ENCODE results near the gene GTF2F1.
"Not testable (repeated sequence)": the region's sequence is repeated elsewhere in the genome, so short reads cannot be mapped to it uniquely, and the experiment has no call there.

Gene GTF2F1

GRCh38 chr19:6357174-6357573, 35.8 kb downstream of the GTF2F1 start:
- Histone ChIP-seq H3K27me3 (ENCODE audit: control insufficient read depth in 2 of 2, insufficient read depth in 2 of 2, low read length in 2 of 2) (no peaks in the 10 kb centered on the region), H3K9me3 (ENCODE audit: control insufficient read depth in 2 of 2, low read length in 2 of 2) (no peaks in the 10 kb centered on the region), H3K4me1 (ENCODE audit: control insufficient read depth in 2 of 2, insufficient read depth in 2 of 2, low read length in 2 of 2) (peaks cover 2 to 3% of the 10 kb centered on the region in 2 donors), H3K4me3 (ENCODE audit: low read length in 2 of 2) (no peak overlapping the region), H3K9ac (ENCODE audit: low read depth in 1 of 2, low read length in 2 of 2) (no peak overlapping the region), H3K36me3 (ENCODE audit: control insufficient read depth in 2 of 2, insufficient read depth in 2 of 2, low read length in 2 of 2) (no peaks in the 10 kb centered on the region), H3K27ac (ENCODE audit: low read depth in 2 of 2, low read length in 2 of 2) (no peak overlapping the region)

- H3K9ac ChIP-seq (ENCODE audit: low read depth in 1 of 2, low read length in 2 of 2); H3K27ac ChIP-seq (ENCODE audit: low read depth in 2 of 2, low read length in 2 of 2); H3K9me3 ChIP-seq (ENCODE audit: control insufficient read depth in 2 of 2, low read length in 2 of 2); H3K27me3 ChIP-seq (ENCODE audit: control insufficient read depth in 2 of 2, insufficient read depth in 2 of 2, low read length in 2 of 2); H3K4me3 ChIP-seq (ENCODE audit: low read length in 2 of 2); H3K36me3 ChIP-seq (ENCODE audit: control insufficient read depth in 2 of 2, insufficient read depth in 2 of 2, low read length in 2 of 2); H3K4me1 ChIP-seq (ENCODE audit: control insufficient read depth in 2 of 2, insufficient read depth in 2 of 2, low read length in 2 of 2): not testable (repeated sequence)
Observed at GRCh38 chr19:6355321-6356040, 37.5 kb downstream of the GTF2F1 start.

- Histone ChIP-seq H3K36me3 (ENCODE audit: control insufficient read depth in 2 of 2, insufficient read depth in 2 of 2, low read length in 2 of 2) (no peaks in the 10 kb centered on the region), H3K4me3 (ENCODE audit: low read length in 2 of 2) (no peak overlapping the region)
Observed at GRCh38 chr19:6354098-6354674, 38.8 kb downstream of the GTF2F1 start.

GRCh38 chr19:6352381-6353165, 40.4 kb downstream of the GTF2F1 start:
- Histone ChIP-seq H3K4me1 (ENCODE audit: control insufficient read depth in 2 of 2, insufficient read depth in 2 of 2, low read length in 2 of 2) (no peaks in the 10 kb centered on the region), H3K36me3 (ENCODE audit: control insufficient read depth in 2 of 2, insufficient read depth in 2 of 2, low read length in 2 of 2) (no peaks in the 10 kb centered on the region), H3K9me3 (ENCODE audit: control insufficient read depth in 2 of 2, low read length in 2 of 2) (no peaks in the 10 kb centered on the region), H3K4me3 (ENCODE audit: low read length in 2 of 2) (no peak overlapping the region), H3K27me3 (ENCODE audit: control insufficient read depth in 2 of 2, insufficient read depth in 2 of 2, low read length in 2 of 2) (no peaks in the 10 kb centered on the region), H3K9ac (ENCODE audit: low read depth in 1 of 2, low read length in 2 of 2) (no peak overlapping the region), H3K27ac (ENCODE audit: low read depth in 2 of 2, low read length in 2 of 2) (no peak overlapping the region)

More at GRCh38 chr19:6354098-6354674, 38.8 kb downstream of the GTF2F1 start:
- H3K4me1 ChIP-seq (ENCODE audit: control insufficient read depth in 2 of 2, insufficient read depth in 2 of 2, low read length in 2 of 2): no peaks in the 10 kb centered on the region
- no peak overlapping the region for H3K27ac ChIP-seq (ENCODE audit: low read depth in 2 of 2, low read length in 2 of 2)
- no peak overlapping the region for H3K9ac ChIP-seq (ENCODE audit: low read depth in 1 of 2, low read length in 2 of 2)
- H3K9me3 ChIP-seq (ENCODE audit: control insufficient read depth in 2 of 2, low read length in 2 of 2): no peaks in the 10 kb centered on the region
- H3K27me3 ChIP-seq (ENCODE audit: control insufficient read depth in 2 of 2, insufficient read depth in 2 of 2, low read length in 2 of 2): no peaks in the 10 kb centered on the region

GRCh38 chr19:6350688-6351087, 42.3 kb downstream of the GTF2F1 start:
- no peak overlapping the region for H3K27ac ChIP-seq (ENCODE audit: low read depth in 2 of 2, low read length in 2 of 2)
- H3K4me3 ChIP-seq (ENCODE audit: low read length in 2 of 2): no peak overlapping the region
- H3K9me3 ChIP-seq (ENCODE audit: control insufficient read depth in 2 of 2, low read length in 2 of 2): no peaks in the 10 kb centered on the region
- H3K36me3 ChIP-seq (ENCODE audit: control insufficient read depth in 2 of 2, insufficient read depth in 2 of 2, low read length in 2 of 2): no peaks in the 10 kb centered on the region
- no peaks in the 10 kb centered on the region for H3K4me1 ChIP-seq (ENCODE audit: control insufficient read depth in 2 of 2, insufficient read depth in 2 of 2, low read length in 2 of 2)
- no peak overlapping the region for H3K9ac ChIP-seq (ENCODE audit: low read depth in 1 of 2, low read length in 2 of 2)
- H3K27me3 ChIP-seq (ENCODE audit: control insufficient read depth in 2 of 2, insufficient read depth in 2 of 2, low read length in 2 of 2): no peaks in the 10 kb centered on the region

GRCh38 chr19:6349271-6349670, 43.7 kb downstream of the GTF2F1 start:
- not testable (repeated sequence) for H3K9ac ChIP-seq (ENCODE audit: low read depth in 1 of 2, low read length in 2 of 2); H3K4me1 ChIP-seq (ENCODE audit: control insufficient read depth in 2 of 2, insufficient read depth in 2 of 2, low read length in 2 of 2); H3K4me3 ChIP-seq (ENCODE audit: low read length in 2 of 2); H3K9me3 ChIP-seq (ENCODE audit: control insufficient read depth in 2 of 2, low read length in 2 of 2); H3K27ac ChIP-seq (ENCODE audit: low read depth in 2 of 2, low read length in 2 of 2); H3K27me3 ChIP-seq (ENCODE audit: control insufficient read depth in 2 of 2, insufficient read depth in 2 of 2, low read length in 2 of 2); H3K36me3 ChIP-seq (ENCODE audit: control insufficient read depth in 2 of 2, insufficient read depth in 2 of 2, low read length in 2 of 2)

GRCh38 chr19:6343462-6343861, 49.5 kb downstream of the GTF2F1 start:
- H3K27ac ChIP-seq (ENCODE audit: low read depth in 2 of 2, low read length in 2 of 2): no peak overlapping the region
- H3K4me1 ChIP-seq (ENCODE audit: control insufficient read depth in 2 of 2, insufficient read depth in 2 of 2, low read length in 2 of 2): no peaks in the 10 kb centered on the region
- no peaks in the 10 kb centered on the region for H3K36me3 ChIP-seq (ENCODE audit: control insufficient read depth in 2 of 2, insufficient read depth in 2 of 2, low read length in 2 of 2)
- H3K4me3 ChIP-seq (ENCODE audit: low read length in 2 of 2): no peak overlapping the region
- H3K9me3 ChIP-seq (ENCODE audit: control insufficient read depth in 2 of 2, low read length in 2 of 2): no peaks in the 10 kb centered on the region
- H3K27me3 ChIP-seq (ENCODE audit: control insufficient read depth in 2 of 2, insufficient read depth in 2 of 2, low read length in 2 of 2): peaks cover 0 to 2% of the 10 kb centered on the region in 2 donors
- H3K9ac ChIP-seq (ENCODE audit: low read depth in 1 of 2, low read length in 2 of 2): no peak overlapping the region

- Histone ChIP-seq H3K4me1 (ENCODE audit: control insufficient read depth in 2 of 2, insufficient read depth in 2 of 2, low read length in 2 of 2) (no peaks in the 10 kb centered on the region), H3K9ac (ENCODE audit: low read depth in 1 of 2, low read length in 2 of 2) (no peak overlapping the region), H3K4me3 (ENCODE audit: low read length in 2 of 2) (no peak overlapping the region), H3K9me3 (ENCODE audit: control insufficient read depth in 2 of 2, low read length in 2 of 2) (no peaks in the 10 kb centered on the region), H3K27ac (ENCODE audit: low read depth in 2 of 2, low read length in 2 of 2) (no peak overlapping the region), H3K36me3 (ENCODE audit: control insufficient read depth in 2 of 2, insufficient read depth in 2 of 2, low read length in 2 of 2) (no peaks in the 10 kb centered on the region), H3K27me3 (ENCODE audit: control insufficient read depth in 2 of 2, insufficient read depth in 2 of 2, low read length in 2 of 2) (peaks cover 0 to 2% of the 10 kb centered on the region in 2 donors)
Observed at GRCh38 chr19:6340493-6341201, 52.3 kb downstream of the GTF2F1 start.

GRCh38 chr19:6334490-6335285, 58.3 kb downstream of the GTF2F1 start:
- H3K4me3 ChIP-seq (ENCODE audit: low read length in 2 of 2): no peak overlapping the region
- H3K27ac ChIP-seq (ENCODE audit: low read depth in 2 of 2, low read length in 2 of 2): no peak overlapping the region
- no peaks in the 10 kb centered on the region for H3K4me1 ChIP-seq (ENCODE audit: control insufficient read depth in 2 of 2, insufficient read depth in 2 of 2, low read length in 2 of 2)
- H3K36me3 ChIP-seq (ENCODE audit: control insufficient read depth in 2 of 2, insufficient read depth in 2 of 2, low read length in 2 of 2): no peaks in the 10 kb centered on the region
- H3K27me3 ChIP-seq (ENCODE audit: control insufficient read depth in 2 of 2, insufficient read depth in 2 of 2, low read length in 2 of 2): no peaks in the 10 kb centered on the region
- H3K9me3 ChIP-seq (ENCODE audit: control insufficient read depth in 2 of 2, low read length in 2 of 2): no peaks in the 10 kb centered on the region
- no peak overlapping the region for H3K9ac ChIP-seq (ENCODE audit: low read depth in 1 of 2, low read length in 2 of 2)

Measured in mucosa of rectum (tissue), 2 donors.